Upper lobe of right lung (tissue), 1 donor: ENCODE measurements around the gene HGF. TPM values are rescaled to one million over a fixed set of nuclear protein-coding genes. Genes with fewer than 3 reads are reported as not detected.
A peak's percentile ranks its signal among the peaks of the same experiment; 100 is the strongest.

Experiments
- ATAC-seq: fragments of 200-7000 bp; cut with Tn5 transposase; one replicate; pipeline ENCODE4 v1.9.1; 2020; ENCODE audit warnings: mild to moderate bottlenecking, moderate library complexity
- DNase-seq: peaks from one replicate; pipeline ENCODE4 v3.0.0-alpha.2; 2020
- H3K27ac ChIP-seq: fragments of 200-600 bp; one replicate; pipeline ENCODE4 v1.8.0; 2022
- H3K27me3 ChIP-seq: fragments of 200-600 bp; one replicate; pipeline ENCODE4 v1.8.0; 2022; ENCODE audit warnings: mild to moderate bottlenecking
- H3K36me3 ChIP-seq: fragments of 200-600 bp; one replicate; pipeline ENCODE4 v1.8.0; 2022
- H3K4me1 ChIP-seq: fragments of 200-600 bp; one replicate; pipeline ENCODE4 v1.8.0; 2022
- H3K4me3 ChIP-seq: fragments of 200-600 bp; one replicate; pipeline ENCODE4 v1.8.0; 2022; ENCODE audit warnings: mild to moderate bottlenecking
- H3K9me3 ChIP-seq: fragments of 200-600 bp; one replicate; pipeline ENCODE4 v1.8.0; 2022
- CTCF ChIP-seq: fragments of 200-600 bp; IDR thresholded peaks from one replicate; pipeline ENCODE4 v1.8.0; 2022; ENCODE audit warnings: antibody characterized with exemption
- intact Hi-C: fragments of 100-400 bp; cut with DNase I; formaldehyde crosslinking; loops from one replicate; pipeline ENCODE4 v1.11.0; 2022
- total RNA-seq: library from RNA; stranded (reverse); fragmentation: NEBNext Ultra II Directional; extraction: Animal tissue kit (Norgen Biotek cat#: 25700); gene quantifications from one replicate; pipeline ENCODE4 v1.2.1, GENCODE V29; 2021
- donor health status: DM: no; HTN: yes; CAD: no; lungs with severe emphysema.

HGF gene
- total RNA-seq, 1 donor from 2014 or later = 26.5 TPM

- intact Hi-C loops = no loop called here
Measured at GRCh38 chr7:81691199-81691821, 78.5 kb downstream of the HGF start.

GRCh38 chr7:81690688-81691087 lies 79.2 kb downstream of the HGF start:
- ATAC-seq = no peak

More at GRCh38 chr7:81691199-81691821, 78.5 kb downstream of the HGF start:
- DNase-seq (no peak), ATAC-seq (no peak)
- Histone ChIP-seq H3K36me3 (no peaks in the 10 kb centered on the region), H3K4me1 (no peaks in the 10 kb centered on the region), H3K27me3 (no peaks in the 10 kb centered on the region), H3K4me3 (no peak overlapping the region), H3K27ac (no peak overlapping the region), H3K9me3 (no peaks in the 10 kb centered on the region)
- no peak for TF ChIP-seq CTCF

GRCh38 chr7:81690251-81690650 lies 79.6 kb downstream of the HGF start:
- no peaks in the 10 kb centered on the region for H3K27me3 ChIP-seq
- no peak for DNase-seq
- intact Hi-C loops = no loop called here
- no peak for TF ChIP-seq CTCF
- no peaks in the 10 kb centered on the region for H3K9me3 ChIP-seq
- no peak overlapping the region for H3K4me3 ChIP-seq
- ATAC-seq = no peak
- no peaks in the 10 kb centered on the region for H3K4me1 ChIP-seq
- no peak overlapping the region for H3K27ac ChIP-seq
- no peaks in the 10 kb centered on the region for H3K36me3 ChIP-seq

More at GRCh38 chr7:81690688-81691087, 79.2 kb downstream of the HGF start:
- DNase-seq = no peak
- Histone ChIP-seq H3K27ac (no peak overlapping the region), H3K4me1 (no peaks in the 10 kb centered on the region), H3K4me3 (no peak overlapping the region), H3K27me3 (no peaks in the 10 kb centered on the region), H3K36me3 (no peaks in the 10 kb centered on the region), H3K9me3 (no peaks in the 10 kb centered on the region)
- intact Hi-C loops = no loop called here
- no peak for TF ChIP-seq CTCF

GRCh38 chr7:81688622-81689411 lies 81.0 kb downstream of the HGF start:
- H3K27me3 ChIP-seq = no peaks in the 10 kb centered on the region
- H3K36me3 ChIP-seq = no peaks in the 10 kb centered on the region
- intact Hi-C loops = no loop called here
- ATAC-seq (peak; percentile 33), DNase-seq (no peak)
- H3K4me1 ChIP-seq = no peaks in the 10 kb centered on the region
- H3K4me3 ChIP-seq = no peak overlapping the region
- no peak for TF ChIP-seq CTCF
- H3K27ac ChIP-seq = no peak overlapping the region
- no peaks in the 10 kb centered on the region for H3K9me3 ChIP-seq

- Histone ChIP-seq H3K27ac (no peak overlapping the region), H3K4me3 (no peak overlapping the region), H3K27me3 (no peaks in the 10 kb centered on the region), H3K9me3 (no peaks in the 10 kb centered on the region), H3K36me3 (no peaks in the 10 kb centered on the region), H3K4me1 (no peaks in the 10 kb centered on the region)
- no peak for TF ChIP-seq CTCF
- DNase-seq (no peak), ATAC-seq (no peak)
- intact Hi-C loops = no loop called here
Measured at GRCh38 chr7:81687062-81687461, 82.8 kb downstream of the HGF start.
